Stomach (tissue), 9 donors: ENCODE results near the gene EEFSEC. TPM values are rescaled to one million over a fixed set of nuclear protein-coding genes. Genes with fewer than 3 reads are reported as not detected.

Experiments used
- DNase-seq, 2 donors: peaks; one replicate each; pipeline versions ENCODE4 v3.0.0 to v3.0.0-alpha.2; 2013 to 2019
- H3K27ac ChIP-seq, 5 donors: fragments of 200-600 bp in 4 of 5; sonication (generic) in 4 of 5; one replicate each; pipeline ENCODE4 v1.5.1; 2013 to 2019; ENCODE audit warnings: mild to moderate bottlenecking in 1 of 5, moderate library complexity in 1 of 5
- H3K27me3 ChIP-seq, 3 donors: fragments of 200-600 bp; sonication (generic); one replicate each; pipeline ENCODE4 v1.5.1; 2017 to 2019; ENCODE audit warnings: mixed run types in 1 of 3
- H3K36me3 ChIP-seq, 4 donors: fragments of 200-600 bp; sonication (generic); 1 replicate in 3 of 4; 2 replicates in 1 of 4; pipeline ENCODE4 v1.5.1; 2016 to 2019
- H3K4me1 ChIP-seq, 4 donors: fragments of 200-600 bp; sonication (generic); one replicate each; pipeline ENCODE4 v1.5.1; 2016 to 2019
- H3K4me3 ChIP-seq, 4 donors: fragments of 200-600 bp; sonication (generic) in 3 of 4; one replicate each; pipeline ENCODE4 v1.5.1; 2016 to 2019; ENCODE audit warnings: mild to moderate bottlenecking in 1 of 4
- H3K9me3 ChIP-seq, 4 donors: fragments of 200-600 bp; sonication (generic); one replicate each; pipeline ENCODE4 v1.5.1; 2016 to 2019
- CTCF ChIP-seq, 7 experiments: fragments of 450-650 bp in 4 of 7; fragments of 200-600 bp in 3 of 7; sonication (generic) in 3 of 7; IDR thresholded peaks; one replicate each; pipeline ENCODE4 v1.5.1; 2016 to 2019; ENCODE audit warnings: antibody characterized with exemption in 7 of 7, control low read depth in 2 of 7, mild to moderate bottlenecking in 1 of 7
- EP300 ChIP-seq: sonication (generic); formaldehyde crosslinking; IDR thresholded peaks from one replicate; pipeline ENCODE4 v1.6.1; 2017; ENCODE audit warnings: antibody characterized with exemption
- POLR2A ChIP-seq, 4 donors: fragments of 450-650 bp; IDR thresholded peaks; one replicate each; pipeline ENCODE4 v1.6.1; 2016; ENCODE audit warnings: antibody characterized with exemption in 4 of 4, control low read depth in 2 of 4, mild to moderate bottlenecking in 1 of 4, moderate library complexity in 1 of 4
- POLR2AphosphoS5 ChIP-seq, 3 donors: sonication (generic); formaldehyde crosslinking; IDR thresholded peaks; one replicate each; pipeline ENCODE4 v1.6.1; 2016; ENCODE audit warnings: antibody characterized with exemption in 3 of 3
- WGBS, 5 donors: extraction: QIAGEN DNeasy Blood & Tissue Kit in 3 of 5; methylation state at CpG; one replicate each; pipeline versions ENCODE4 v1.1.5 to v1.1.7; 2013 to 2018; 5-methylcytosine and 5-hydroxymethylcytosine counted together
- intact Hi-C: fragments of 100-400 bp; cut with DNase I; formaldehyde crosslinking; loops from one replicate; pipeline ENCODE4 v1.15.1; 2023; ENCODE audit warnings: low total_unique reads
- polyA plus RNA-seq, 3 donors: library from polyadenylated mRNA; stranded (reverse); fragments of 200-250 nt; gene quantifications; one replicate each; pipeline ENCODE4 v1.2.3, GENCODE V29; 2013
- total RNA-seq, 5 donors: library from RNA; depleted of rRNA; stranded (reverse); fragments of >200 nt; gene quantifications; one replicate each; pipeline versions ENCODE4 v1.1.0 to v1.2.3, GENCODE V29; 2014 to 2016
- donor health status: healthy with polysubstance abuse.
- donor health status: Bipolar disorder and iron deficiency.
- donor health status: healthy.

The EEFSEC gene
- total and polyA plus RNA-seq, 8 donors: 5.0 to 39.1 (median 13.2) TPM

- intact Hi-C loops: no loop called here
- WGBS, 5 donors: 56 to 78% (median 68%) methylated on average over 4 to 5 of the region's 5 CpGs
- Histone ChIP-seq H3K4me1 (peaks cover 0 to 12% (median 0%) of the 10 kb centered on the region in 4 donors), H3K27ac (no peak overlapping the region), H3K27me3 (no peaks in the 10 kb centered on the region), H3K9me3 (no peaks in the 10 kb centered on the region), H3K4me3 (no peak overlapping the region), H3K36me3 (no peaks in the 10 kb centered on the region)
- no peak for DNase-seq
- TF ChIP-seq POLR2AphosphoS5 (IDR thresholded peaks at IDR 0.05) (no peak), EP300 (no peak), CTCF (IDR thresholded peaks at IDR 0.05) (no peak), POLR2A (IDR thresholded peaks at IDR 0.05) (no peak)
These were observed 62.7 kb downstream of the EEFSEC start for GRCh38 chr3:128215800-128216495.

- intact Hi-C loops: no loop called here
- H3K4me1 ChIP-seq: peaks cover 0 to 12% (median 0%) of the 10 kb centered on the region in 4 donors
- WGBS, 5 donors: 61 to 74% (median 70%) methylated on average over 6 of the region's 6 CpGs
- peak in 1 of 2 donors; percentile 75 for DNase-seq
- no peak overlapping the region for H3K4me3 ChIP-seq
- no peak overlapping the region for H3K27ac ChIP-seq
- H3K9me3 ChIP-seq: peaks cover 0 to 9% (median 4%) of the 10 kb centered on the region in 4 donors
- no peak for TF ChIP-seq POLR2AphosphoS5 (IDR thresholded peaks at IDR 0.05)
- no peak for TF ChIP-seq POLR2A (IDR thresholded peaks at IDR 0.05)
- TF ChIP-seq EP300: no peak
- no peak for TF ChIP-seq CTCF (IDR thresholded peaks at IDR 0.05)
- no peaks in the 10 kb centered on the region for H3K27me3 ChIP-seq
- H3K36me3 ChIP-seq: no peaks in the 10 kb centered on the region
These were observed 64.6 kb downstream of the EEFSEC start for GRCh38 chr3:128217702-128218547.

DNA sequence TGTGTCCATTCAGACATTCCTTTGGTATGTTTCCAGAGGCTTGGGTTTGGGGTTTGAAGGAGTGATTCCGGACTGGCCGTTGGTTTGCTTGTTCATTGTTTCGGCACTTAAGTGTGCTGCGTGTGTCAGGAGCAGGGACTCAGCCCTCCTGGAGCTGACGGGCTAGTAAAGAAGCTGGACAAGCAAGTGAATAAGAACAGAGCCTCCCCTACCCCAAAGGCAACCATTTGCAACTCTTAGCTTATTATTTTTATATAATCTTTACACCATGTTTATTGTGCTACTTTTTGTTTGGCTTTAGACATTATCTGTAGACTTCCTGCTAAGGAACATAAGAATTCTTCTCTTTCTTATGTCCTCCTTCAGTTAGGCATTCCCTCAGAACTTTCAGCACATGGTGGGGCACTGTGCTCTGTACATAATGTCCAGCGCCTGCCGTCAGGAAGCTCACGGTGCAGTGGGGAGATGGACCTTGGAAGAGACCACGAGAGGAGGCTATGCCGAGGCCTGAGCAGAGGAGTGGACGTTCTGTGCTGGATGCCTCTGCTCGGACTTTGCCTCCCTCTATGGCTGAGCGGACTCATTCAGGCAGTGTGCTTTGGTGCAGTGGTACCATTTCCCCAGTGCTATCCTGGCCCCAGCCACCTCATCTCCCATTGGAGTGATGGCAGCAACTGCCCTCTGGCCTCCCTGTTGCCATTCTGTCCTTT, 65.4 kb downstream of the EEFSEC start:
- no peak for DNase-seq
- WGBS, 5 donors: 88 to 93% (median 90%) methylated on average over 13 of the region's 13 CpGs
- H3K27me3 ChIP-seq: no peaks in the 10 kb centered on the region
- intact Hi-C loops: no loop called here
- peaks cover 0 to 12% (median 0%) of the 10 kb centered on the region in 4 donors for H3K4me1 ChIP-seq
- no peak overlapping the region for H3K27ac ChIP-seq
- H3K9me3 ChIP-seq: peaks cover 0 to 13% (median 8%) of the 10 kb centered on the region in 4 donors
- no peak for TF ChIP-seq CTCF (IDR thresholded peaks at IDR 0.05)
- TF ChIP-seq POLR2A (IDR thresholded peaks at IDR 0.05): no peak
- no peak for TF ChIP-seq EP300
- no peak for TF ChIP-seq POLR2AphosphoS5 (IDR thresholded peaks at IDR 0.05)
- no peak overlapping the region for H3K4me3 ChIP-seq
- no peaks in the 10 kb centered on the region for H3K36me3 ChIP-seq

DNA sequence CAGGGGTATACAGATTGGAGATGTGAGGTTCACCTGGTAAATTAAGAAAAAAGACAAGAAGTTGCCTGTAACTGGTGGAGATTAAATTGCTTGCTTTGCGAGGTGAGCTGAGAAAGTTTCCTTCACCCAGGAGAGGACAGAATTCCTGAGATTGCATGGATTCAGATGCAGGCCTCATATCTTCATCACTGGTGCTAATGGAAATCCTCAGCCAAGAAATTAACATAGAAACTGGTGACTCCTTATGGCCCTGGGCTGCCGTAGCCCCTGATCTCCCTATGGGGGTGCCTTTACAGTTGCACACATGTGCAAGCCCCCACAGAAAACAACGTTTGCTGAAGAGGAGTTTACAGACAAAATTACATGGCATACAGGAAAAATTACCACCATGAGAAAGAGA, 68.0 kb downstream of the EEFSEC start:
- H3K27me3 ChIP-seq: no peaks in the 10 kb centered on the region
- H3K4me1 ChIP-seq: peaks cover 0 to 2% (median under 1%) of the 10 kb centered on the region in 4 donors
- no peak for DNase-seq
- H3K36me3 ChIP-seq: no peaks in the 10 kb centered on the region
- intact Hi-C loops: no loop called here
- no peak overlapping the region for H3K4me3 ChIP-seq
- H3K9me3 ChIP-seq: peaks cover 0 to 13% (median 8%) of the 10 kb centered on the region in 4 donors
- TF ChIP-seq POLR2A (IDR thresholded peaks at IDR 0.05): no peak
- no peak for TF ChIP-seq EP300
- TF ChIP-seq POLR2AphosphoS5 (IDR thresholded peaks at IDR 0.05): no peak
- no peak for TF ChIP-seq CTCF (IDR thresholded peaks at IDR 0.05)
- WGBS, 5 donors: 86 to 95% (median 93%) methylated on average over 3 of the region's 3 CpGs
- H3K27ac ChIP-seq: no peak overlapping the region
